Measurements from ENCODE around the gene MAPK12.
"Not testable (repeated sequence)": the region's sequence is repeated elsewhere in the genome, so short reads cannot be mapped to it uniquely, and the experiment has no call there.

MAPK12 gene

DNA sequence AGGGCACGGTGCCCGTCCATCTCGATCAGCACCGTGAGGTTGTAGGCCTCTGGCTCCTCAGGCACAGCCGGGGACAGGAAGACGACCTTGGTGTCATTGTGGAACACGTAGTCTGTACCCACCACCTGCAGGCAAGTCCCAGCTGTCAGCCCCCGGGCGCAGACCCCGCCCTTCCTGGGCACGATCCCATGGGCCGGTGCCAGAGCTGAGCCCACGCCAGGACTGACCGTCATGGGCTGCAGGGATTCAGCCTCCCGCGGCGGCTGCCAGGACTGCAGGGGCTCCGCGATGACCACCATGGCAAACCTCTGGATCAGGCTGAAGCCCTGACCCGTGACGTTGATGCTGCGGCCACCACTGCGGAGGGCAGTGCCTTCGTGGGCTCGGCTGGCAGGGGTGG lies 20.5 kb upstream of the MAPK12 start:
- no peak for DNase-seq (ENCODE audit: low read depth)

GRCh38 chr22:50281384-50281760 lies 19.9 kb upstream of the MAPK12 start:
- DNase-seq (ENCODE audit: low read depth) = no peak

GRCh38 chr22:50280708-50281383 lies 19.4 kb upstream of the MAPK12 start:
- DNase-seq (ENCODE audit: low read depth) = no peak

DNA sequence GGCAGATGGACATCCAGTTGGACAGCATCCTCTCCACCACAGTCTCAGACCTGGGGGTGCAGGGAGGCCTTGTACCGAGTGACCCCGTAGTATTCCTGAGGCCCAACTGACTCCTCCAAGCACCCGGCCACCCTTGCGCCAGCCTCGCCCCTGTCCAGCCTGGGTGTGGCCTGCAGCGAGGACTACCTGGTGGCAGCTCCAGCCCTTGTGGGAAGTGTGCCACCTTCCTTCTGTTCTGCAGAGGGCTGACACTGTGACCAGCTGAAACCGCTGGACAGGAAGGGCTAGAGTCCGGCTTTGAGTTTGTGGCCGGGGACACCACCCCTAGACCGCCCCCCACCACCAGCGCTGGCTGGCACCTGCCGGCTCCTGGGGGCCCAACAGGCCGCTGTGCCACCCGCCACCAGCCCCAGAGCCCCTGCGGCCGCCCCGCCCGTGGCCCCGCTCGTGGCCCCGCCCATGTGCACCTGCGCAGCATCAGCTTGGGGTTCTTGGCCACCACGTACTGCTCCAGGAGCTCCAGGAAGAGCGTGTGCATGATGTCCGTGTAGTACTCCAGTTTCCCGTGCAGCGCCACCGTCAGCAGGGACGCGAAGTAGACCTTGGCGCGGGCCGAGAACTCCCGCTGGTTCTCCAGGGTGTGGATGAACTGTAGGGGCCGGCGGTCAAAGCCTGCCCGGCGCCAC lies 18.7 kb upstream of the MAPK12 start:
- no peak for DNase-seq (ENCODE audit: low read depth)

DNA sequence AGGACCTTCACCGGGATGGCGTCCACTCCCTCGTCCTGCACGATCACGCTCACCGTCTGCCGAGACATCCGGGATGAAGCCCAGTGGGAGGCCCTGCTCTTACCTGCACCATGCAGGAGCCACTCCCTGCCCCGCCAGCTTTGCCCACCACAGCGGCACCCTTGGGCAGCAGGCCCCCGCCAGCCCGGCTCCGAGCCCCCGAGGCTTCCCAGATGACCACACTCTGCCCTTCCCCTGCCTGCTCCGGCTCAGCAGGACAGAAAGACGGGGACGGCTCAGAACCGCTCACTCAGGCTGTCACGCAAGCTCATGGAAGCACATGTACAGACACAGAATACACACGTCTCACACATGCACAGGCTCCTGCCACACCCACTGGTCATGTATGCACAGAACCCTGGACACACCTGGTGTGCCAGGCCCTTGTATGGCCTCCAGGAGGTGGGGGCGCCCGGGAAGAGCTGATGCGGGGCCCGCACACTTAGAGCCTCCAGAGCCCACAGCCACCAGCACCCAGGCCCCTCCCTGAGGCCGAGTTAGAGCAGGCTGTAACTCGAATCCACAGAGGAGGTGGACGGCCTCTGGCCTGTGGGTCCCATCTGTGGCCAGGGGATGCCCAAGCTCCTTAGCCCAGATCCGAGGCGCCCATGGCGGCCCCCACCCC lies 17.6 kb upstream of the MAPK12 start:
- no peak for DNase-seq (ENCODE audit: low read depth)

- no peak for DNase-seq (ENCODE audit: low read depth)
Measured at GRCh38 chr22:50278461-50278860, 17.0 kb upstream of the MAPK12 start.

DNA sequence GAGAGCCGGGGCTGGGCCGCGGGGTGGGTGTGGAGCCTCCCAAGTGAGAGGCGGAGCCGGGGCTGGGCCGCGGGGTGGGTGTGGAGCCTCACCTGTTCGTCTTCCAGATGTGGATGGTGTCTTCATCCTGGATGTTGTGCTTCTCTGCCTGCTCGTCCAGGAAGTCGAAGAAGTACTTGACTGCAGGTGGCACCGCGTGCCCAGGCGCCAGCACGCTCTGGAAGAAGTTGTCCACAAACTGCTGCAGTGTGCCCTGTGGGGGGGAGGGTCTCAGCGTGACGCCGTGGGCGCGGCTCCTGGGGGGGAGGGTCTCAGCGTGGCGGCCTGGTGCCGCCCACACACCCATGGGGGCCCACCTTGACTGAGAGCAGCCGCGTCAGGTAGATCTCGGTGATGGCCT lies 16.3 kb upstream of the MAPK12 start:
- DNase-seq (ENCODE audit: low read depth) = no peak

DNA sequence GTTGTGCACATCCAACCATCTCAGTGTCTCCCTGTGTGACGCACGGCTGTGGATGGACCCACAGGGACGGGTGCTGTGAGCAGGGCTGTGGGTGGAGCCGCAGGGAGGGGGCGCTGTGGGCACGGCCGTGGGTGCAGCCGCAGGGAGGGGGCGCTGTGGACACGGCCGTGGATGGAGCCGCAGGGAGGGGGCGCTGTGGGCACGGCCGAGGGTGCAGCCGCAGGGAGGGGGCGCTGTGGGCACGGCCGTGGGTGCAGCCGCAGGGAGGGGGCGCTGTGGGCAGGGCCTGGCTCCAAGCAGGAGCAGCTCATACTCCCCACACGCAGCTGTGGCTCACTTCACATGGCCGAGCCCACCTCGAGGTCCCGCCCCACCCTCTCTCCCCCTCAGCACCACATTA lies 14.7 kb upstream of the MAPK12 start:
- peak; percentile 43 for DNase-seq (ENCODE audit: low read depth)

GRCh38 chr22:50275181-50276055 lies 13.9 kb upstream of the MAPK12 start:
- no peak for DNase-seq (ENCODE audit: low read depth)

- DNase-seq (ENCODE audit: low read depth) = no peak
Measured at GRCh38 chr22:50274771-50275170, 13.3 kb upstream of the MAPK12 start.

- peak; percentile 63 for DNase-seq (ENCODE audit: low read depth)
Measured at GRCh38 chr22:50274311-50274710, 12.8 kb upstream of the MAPK12 start.

DNA sequence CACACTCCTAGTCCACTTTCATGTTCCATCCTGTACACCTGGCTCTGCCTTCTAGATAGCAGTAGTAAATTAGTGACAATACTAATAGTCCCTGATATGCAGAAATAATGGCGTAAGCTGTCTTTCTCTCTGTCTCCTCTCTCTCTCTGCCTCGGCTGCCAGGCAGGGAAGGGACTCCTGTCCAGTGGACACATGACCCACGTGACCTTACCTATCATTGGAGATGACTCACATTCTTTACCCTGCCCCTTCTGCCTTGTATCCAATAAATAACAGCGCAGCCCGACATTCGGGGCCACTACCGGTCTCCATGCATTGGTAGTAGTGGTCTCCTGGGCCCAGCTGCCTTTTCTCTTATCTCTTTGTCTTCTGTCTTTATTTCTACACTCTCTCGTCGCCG lies 12.3 kb upstream of the MAPK12 start:
- DNase-seq (ENCODE audit: low read depth) = not testable (repeated sequence)

DNA sequence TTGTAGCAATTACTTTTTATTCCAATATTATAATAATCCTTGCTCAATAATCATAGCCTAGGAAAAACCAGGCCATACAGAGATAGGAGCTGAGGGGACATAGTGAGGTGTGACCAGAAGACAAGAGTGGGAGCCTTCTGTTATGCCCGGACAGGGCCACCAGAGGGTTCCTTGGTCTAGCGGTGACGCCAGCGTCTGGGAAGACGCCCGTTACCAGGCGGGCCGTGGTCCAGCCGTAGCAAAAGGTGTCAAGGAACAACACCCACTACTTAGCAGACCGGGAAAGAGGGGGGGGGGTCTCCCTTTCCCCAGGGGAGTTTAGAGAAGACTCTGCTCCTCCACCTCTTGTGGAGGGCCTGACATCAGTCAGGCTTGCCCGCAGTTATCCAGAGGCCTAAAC lies 11.9 kb upstream of the MAPK12 start:
- not testable (repeated sequence) for DNase-seq (ENCODE audit: low read depth)

DNA sequence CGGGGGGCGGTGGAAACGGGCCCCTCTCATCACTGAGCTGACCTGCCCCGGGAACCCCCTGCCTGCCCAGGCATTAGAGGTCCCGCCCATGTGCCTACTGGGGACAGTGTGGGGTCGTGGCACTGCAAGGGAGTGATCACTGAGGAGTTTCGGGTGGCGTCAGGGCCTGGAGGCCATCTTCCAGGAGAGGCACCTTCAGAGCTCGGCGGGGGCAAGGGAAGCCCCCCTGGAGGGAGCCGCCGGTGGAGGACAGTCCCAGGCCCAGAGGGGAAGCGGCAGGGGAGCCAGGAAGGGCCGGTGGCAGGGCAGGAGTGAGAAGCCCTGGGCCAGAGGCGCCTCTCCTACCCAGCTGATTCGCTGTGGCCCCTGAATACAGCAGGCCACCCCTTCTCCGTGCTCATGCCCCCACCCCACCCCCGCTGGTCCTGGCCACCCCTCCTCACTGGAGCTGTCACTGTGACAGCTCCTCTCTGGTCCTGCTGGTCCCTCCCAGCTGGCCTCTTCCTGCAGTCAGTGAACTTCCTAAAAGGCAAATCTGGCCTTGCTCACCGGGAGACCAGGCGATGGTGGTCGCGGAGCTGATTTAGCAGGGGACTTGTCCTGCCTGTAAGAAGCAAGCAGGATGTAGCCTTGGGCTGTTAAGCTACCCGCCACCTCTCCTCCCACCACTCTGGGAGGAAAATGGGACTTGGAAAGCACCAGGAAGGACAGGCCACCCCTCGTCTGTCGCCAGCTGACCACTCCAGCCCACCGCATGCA lies 10.7 kb upstream of the MAPK12 start:
- peak; percentile 52 for DNase-seq (ENCODE audit: low read depth)

DNA sequence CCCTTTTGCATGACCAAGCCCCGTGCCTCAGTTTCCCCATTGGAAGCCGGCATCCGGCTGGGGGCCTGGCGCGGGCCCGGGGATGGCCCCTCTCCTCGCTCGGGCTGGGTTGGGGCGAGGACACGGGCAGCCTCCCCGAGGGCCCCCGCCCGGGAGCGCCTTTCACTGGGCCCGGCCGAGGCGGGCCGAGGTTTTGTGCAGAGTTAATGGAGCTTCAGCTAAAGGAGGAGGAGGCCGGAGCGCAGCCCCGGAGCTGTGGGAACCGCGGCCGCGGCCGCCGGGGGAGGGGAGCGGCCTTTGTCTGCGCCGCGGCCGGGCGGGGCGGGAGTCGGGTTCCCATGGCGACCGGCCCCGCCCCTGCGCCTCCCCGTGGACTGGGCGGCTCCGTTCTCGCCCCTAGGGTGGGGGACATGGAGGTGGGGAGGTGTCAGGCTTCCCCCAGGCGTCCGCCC lies 10.1 kb upstream of the MAPK12 start:
- DNase-seq (ENCODE audit: low read depth) = peak; percentile 78

DNA sequence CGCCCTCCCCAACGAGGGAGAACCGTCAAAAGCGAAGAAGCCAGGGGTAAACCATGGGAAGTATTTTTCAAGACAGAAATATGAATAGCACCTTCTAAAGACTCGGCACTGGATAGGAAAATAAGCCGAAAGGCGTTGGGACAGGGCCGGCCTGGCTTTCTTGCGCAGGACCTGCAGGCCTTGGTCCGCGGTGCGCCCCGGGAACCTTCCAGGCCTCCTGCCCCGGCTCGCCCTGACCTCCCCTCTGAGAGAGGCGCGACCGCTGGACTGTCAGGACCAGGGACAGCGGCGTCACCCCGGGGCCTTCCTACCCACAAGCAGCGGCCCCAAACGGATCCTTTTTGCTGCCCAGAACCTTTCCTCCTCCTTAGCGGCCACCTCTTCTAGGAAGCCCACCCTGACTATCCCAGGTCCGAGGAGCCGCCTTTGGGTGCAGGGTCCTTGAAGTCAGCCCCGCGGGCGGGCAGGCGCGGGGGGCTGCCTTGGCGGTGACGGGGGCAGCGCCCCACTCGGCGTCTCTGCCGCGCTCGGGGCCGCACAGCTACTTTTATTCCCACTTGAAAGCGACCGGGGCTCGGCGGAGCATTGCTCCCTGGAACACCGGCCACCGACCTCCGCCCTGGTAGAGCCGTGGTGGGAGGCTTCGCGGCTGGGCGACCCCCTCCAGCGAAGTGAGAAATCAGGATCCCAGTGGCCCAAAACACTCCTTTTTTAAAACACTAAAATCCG lies 9.3 kb upstream of the MAPK12 start:
- peak; percentile 77 for DNase-seq (ENCODE audit: low read depth)

GRCh38 chr22:50269970-50270665 lies 8.6 kb upstream of the MAPK12 start, which contains the start of gene MAPK11:
Gene MAPK11 (minus strand): TSS chr22:50270380. CDS start chr22:50270292, 88 bp downstream.
- DNase-seq (ENCODE audit: low read depth) = peak; percentile 62

DNA sequence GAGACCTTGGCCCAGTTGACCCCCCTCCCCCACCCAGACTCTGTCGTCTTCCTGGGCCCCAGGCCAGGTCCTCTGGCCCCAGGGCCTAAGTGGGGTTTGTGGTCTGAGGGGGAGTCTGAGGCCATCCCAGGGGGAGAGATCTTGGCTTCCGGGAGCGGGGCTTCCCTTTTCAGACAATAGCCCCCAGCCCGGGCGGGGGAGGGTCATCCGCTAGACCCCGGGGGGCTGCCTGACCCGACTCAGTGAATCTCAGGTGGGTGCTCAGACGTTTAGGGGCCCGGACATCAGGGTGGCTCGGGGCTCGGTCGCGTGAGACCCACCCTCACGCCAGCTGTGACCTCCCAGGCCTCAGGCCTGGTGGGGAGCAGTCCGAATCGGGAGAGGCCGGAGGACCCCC lies 8.1 kb upstream of the MAPK12 start:
- no peak for DNase-seq (ENCODE audit: low read depth)

DNA sequence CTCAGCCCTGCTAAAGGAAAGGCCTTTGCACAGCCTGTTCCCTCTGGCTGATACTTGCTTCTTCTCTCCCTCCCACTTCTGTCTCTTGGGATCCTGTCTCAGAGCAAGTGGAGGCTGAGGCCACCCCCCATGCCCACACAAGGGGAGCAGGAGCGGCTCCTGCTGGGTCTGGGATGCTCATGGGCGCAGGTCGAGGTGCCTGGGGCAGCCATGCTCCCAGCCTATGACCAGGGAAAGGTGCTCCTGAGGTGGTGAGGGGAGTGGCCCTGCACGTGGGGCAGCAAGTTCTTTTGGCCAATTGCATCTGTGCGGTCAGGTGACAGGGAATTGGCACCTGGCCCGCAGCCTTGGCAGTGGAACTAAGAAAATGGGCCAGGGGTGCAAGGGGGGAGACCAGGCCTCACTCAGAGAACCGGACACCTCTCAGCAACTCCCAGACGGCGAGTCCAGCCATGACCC lies 7.2 kb upstream of the MAPK12 start:
- DNase-seq (ENCODE audit: low read depth) = no peak

Data from EH (cell line).